Fibroblast of villous mesenchyme (primary cell): Measurements from ENCODE around the gene OPRL1. TPM values are rescaled to one million over a fixed set of nuclear protein-coding genes. Genes with fewer than 3 reads are reported as not detected.

Experiments used
- DNase-seq: peaks from one replicate; pipeline ENCODE4 v3.0.0-alpha.2; 2010; ENCODE audit warnings: low read depth
- H3K4me3 ChIP-seq: 2 replicates; pipeline ENCODE4 v1.5.1; 2011; ENCODE audit warnings: low read depth, mild to moderate bottlenecking, low read length
- CTCF ChIP-seq: IDR thresholded peaks from 2 replicates; pipeline ENCODE4 v1.5.1; 2012; ENCODE audit warnings: low read depth, mild to moderate bottlenecking, low read length; ENCODE audit not compliant: insufficient read depth
- total RNA-seq: library from RNA; depleted of rRNA; stranded (reverse); fragments of >200 nt; gene quantifications from 2 replicates; pipeline ENCODE4 v1.2.3, GENCODE V29; 2012

Gene OPRL1
- 1.6 and 1.7 TPM in 2 replicates for total RNA-seq

- TF ChIP-seq CTCF, result no peak
- no peak for DNase-seq
- H3K4me3 ChIP-seq, result peak within 1 kb of the TSS; percentile 80
Observed at GRCh38 chr20:64080013-64080812, at the start of gene OPRL1. OPRL1 (plus strand) TSS chr20:64080082; CDS start chr20:64092721, 12,639 bp downstream.

GRCh38 chr20:64030371-64031134 is 49.3 kb upstream of the OPRL1 start:
- DNase-seq, result no peak

GRCh38 chr20:64031822-64032314 is 48.0 kb upstream of the OPRL1 start:
- TF ChIP-seq CTCF, result no peak
- H3K4me3 ChIP-seq, result no peak overlapping the region
- DNase-seq, result no peak

More at GRCh38 chr20:64030371-64031134, 49.3 kb upstream of the OPRL1 start:
- TF ChIP-seq CTCF, result no peak
- no peak overlapping the region for H3K4me3 ChIP-seq

GRCh38 chr20:64032706-64033624 is 46.9 kb upstream of the OPRL1 start:
- no peak for DNase-seq
- no peak for TF ChIP-seq CTCF
- no peak overlapping the region for H3K4me3 ChIP-seq

GRCh38 chr20:64033981-64034493 is 45.8 kb upstream of the OPRL1 start:
- no peak for TF ChIP-seq CTCF
- DNase-seq, result peak; percentile 67
- H3K4me3 ChIP-seq, result no peak overlapping the region
